ENCODE data around the gene USP6. TPM values are rescaled to one million over a fixed set of nuclear protein-coding genes. Genes with fewer than 3 reads are reported as not detected.

USP6 gene
- total and polyA plus RNA-seq, 10 of the 15 experiments (the other 5 are each of a cell fraction or from before 2014, with no cell fraction given), result under 0.01 to 0.39 (median 0.10) TPM; not detected in 2

GRCh38 chr17:5220074-5220473, 104.2 kb downstream of the USP6 start:
- H3K27ac ChIP-seq (ENCODE audit: control insufficient read depth, insufficient read depth), result no peak overlapping the region
- H3K9ac ChIP-seq (ENCODE audit: control insufficient read depth, insufficient read depth, low read length), result no peak overlapping the region
- no peaks in the 10 kb centered on the region for H4K20me1 ChIP-seq (ENCODE audit: control insufficient read depth, insufficient read depth)
- no peak overlapping the region for H3K4me3 ChIP-seq
- POLR2A ChIA-PET, result interaction anchor here (0.7 to 1.6 kb wide), 2 partner anchors 9 to 25 kb away, joined by 3 to 5 read pairs; no protein-coding TSS in a partner anchor
- H3K36me3 ChIP-seq (ENCODE audit: control insufficient read depth in 2 of 2, insufficient read depth in 2 of 2, low read length in 1 of 2), result peaks cover 0 to 41% of the 10 kb centered on the region in 2 experiments; a peak in 2 of 4 replicates
- TF ChIP-seq CUX1 (IDR thresholded peaks at IDR 0.05; ENCODE audit: insufficient replicate concordance, low read depth, low read length), result no peak
- TF ChIP-seq ZNF384 (IDR thresholded peaks at IDR 0.05; ENCODE audit: borderline replicate concordance, low read depth, low read length), result no peak
- TF ChIP-seq PAX8 (IDR thresholded peaks at IDR 0.05), result no peak
- no peak for TF ChIP-seq POLR2AphosphoS5 (IDR thresholded peaks at IDR 0.05; ENCODE audit: low read length)
- no peak for TF ChIP-seq RAD51 (IDR thresholded peaks at IDR 0.05)
- TF ChIP-seq NR2C1 (IDR thresholded peaks at IDR 0.05), result no peak
- no peak for TF ChIP-seq SP1 (IDR thresholded peaks at IDR 0.05; ENCODE audit: low read depth, low read length)
- no peak for TF ChIP-seq BRCA1 (IDR thresholded peaks at IDR 0.05; ENCODE audit: low read depth, low read length)
- no peak for TF ChIP-seq SREBF1 (IDR thresholded peaks at IDR 0.05; ENCODE audit: low read length)
- no peak for TF ChIP-seq KDM1A (IDR thresholded peaks at IDR 0.05; ENCODE audit: borderline replicate concordance)
- TF ChIP-seq HDGF (IDR thresholded peaks at IDR 0.05), result no peak
- no peak for TF ChIP-seq RFX5 (IDR thresholded peaks at IDR 0.05; ENCODE audit: low read depth, low read length)
- TF ChIP-seq ZBTB33 (IDR thresholded peaks at IDR 0.05), result no peak
- TF ChIP-seq RB1 (IDR thresholded peaks at IDR 0.05; ENCODE audit: borderline replicate concordance), result no peak
- no peak for TF ChIP-seq TBL1XR1 (IDR thresholded peaks at IDR 0.05; ENCODE audit: low read depth, low read length)
- no peak for TF ChIP-seq SIN3A (IDR thresholded peaks at IDR 0.05; ENCODE audit: low read depth, low read length)
- TF ChIP-seq SIX5 (IDR thresholded peaks at IDR 0.05; ENCODE audit: low read depth, low read length, severe bottlenecking), result no peak
- no peak for TF ChIP-seq DPF2 (IDR thresholded peaks at IDR 0.05)
- no peak for TF ChIP-seq NFIC (IDR thresholded peaks at IDR 0.05; ENCODE audit: low read depth, low read length)
- DNase-seq (ENCODE audit: low read depth, low spot score) (no peak), ATAC-seq (no peak), FAIRE-seq (no peak)
- no peaks in the 10 kb centered on the region for H3K9me3 ChIP-seq (replicated peaks; ENCODE audit: control insufficient read depth, insufficient read depth, low read length)
- RAD21 ChIA-PET (ENCODE audit: unreplicated experiment), result interaction anchor here (1.0 kb wide), 1 partner anchor 10 kb away, joined by 3 read pairs; no protein-coding TSS in a partner anchor
- H3K4me1 ChIP-seq (ENCODE audit: control insufficient read depth, insufficient read depth, low read length), result peaks cover 40% of the 10 kb centered on the region
- CTCF ChIA-PET, result interaction anchor here (1.1 kb wide), 1 partner anchor 22 kb away, joined by 3 read pairs; no protein-coding TSS in a partner anchor
- 83% methylated on average over 5 of the region's 5 CpGs for WGBS (ENCODE audit: insufficient coverage, insufficient replicate concordance, low lambda C conversion rate, missing lambda C conversion rate)
- no peaks in the 10 kb centered on the region for H3K27me3 ChIP-seq (replicated peaks in 1 of 2; ENCODE audit: control insufficient read depth in 2 of 2, insufficient read depth in 2 of 2, low read length in 1 of 2)
- SMC1A ChIA-PET (ENCODE audit: uncharacterized antibody, unreplicated experiment), result interaction anchor here (1.7 kb wide), 1 partner anchor 19 kb away, joined by 7 read pairs; no protein-coding TSS in a partner anchor
- intact Hi-C loops (cut with micrococcal nuclease; ENCODE audit: unreplicated experiment), result no loop called here
- H2AFZ ChIP-seq (ENCODE audit: control insufficient read depth, low read depth, low read length), result no peak overlapping the region
- no TSS peak for BruUV-seq (replicated peaks)
- H3K79me2 ChIP-seq (ENCODE audit: control insufficient read depth, insufficient read depth, low read length), result peaks cover 13% of the 10 kb centered on the region
- in situ Hi-C loops (cut with MboI), result loop anchor here (25.0 kb wide), 1 partner anchor 1508 kb away; the partner anchor contains the start of gene HASPIN
- H3K4me2 ChIP-seq (ENCODE audit: control insufficient read depth, insufficient read depth), result no peak overlapping the region

All from GM12878 (cell line).